NCI-H1092 (cell line): ENCODE results near the gene MKNK2.
A peak's percentile ranks its signal among the peaks of the same experiment; 100 is the strongest.

Experiments
- DNase-seq: peaks from one replicate; lab custom pipeline; 2025; lab: John Stamatoyannopoulos, UW

Gene MKNK2

GRCh38 chr19:2080336-2080988, 29.4 kb upstream of the MKNK2 start:
- DNase-seq, result no peak

- DNase-seq, result no peak
Measured at GRCh38 chr19:2079865-2080301, 28.8 kb upstream of the MKNK2 start.

DNA sequence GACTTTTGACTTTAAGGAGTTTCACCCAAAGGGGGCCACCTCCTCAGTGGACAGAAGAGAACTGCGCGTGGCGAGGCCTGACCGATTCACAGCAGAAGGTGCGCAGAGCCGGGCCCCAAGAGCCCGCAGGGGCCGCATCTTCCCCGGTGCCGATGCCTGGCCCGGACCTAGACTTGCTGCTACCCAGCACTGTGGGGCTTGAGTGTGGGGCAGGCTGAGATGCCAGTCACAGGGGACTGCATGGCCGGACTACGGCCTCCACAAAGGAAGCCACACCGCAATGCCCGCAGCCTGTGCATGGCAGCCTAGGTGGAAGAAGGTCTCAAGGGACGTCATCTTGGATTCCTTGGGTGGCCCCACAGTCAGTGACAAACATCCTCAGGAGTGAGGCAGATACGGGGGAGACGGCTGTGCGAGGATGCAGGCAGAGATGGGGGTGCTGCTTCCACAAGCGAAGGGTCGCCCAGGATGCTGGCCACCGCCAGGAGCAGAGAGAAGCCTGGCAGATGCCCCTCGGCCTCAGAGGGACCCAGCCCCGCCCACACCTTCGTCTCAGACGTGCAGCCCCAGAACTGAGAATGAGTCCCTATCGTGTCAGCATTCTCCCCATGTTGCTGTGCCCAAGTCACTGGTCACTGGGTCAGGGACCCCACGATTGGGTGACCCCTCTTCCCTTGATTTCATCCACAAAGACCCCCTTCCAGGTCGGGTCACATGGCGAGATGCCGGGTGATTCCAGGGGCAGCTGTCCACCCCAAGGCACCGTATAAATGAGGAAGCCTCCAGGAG, 28.2 kb upstream of the MKNK2 start:
- no peak for DNase-seq

DNA sequence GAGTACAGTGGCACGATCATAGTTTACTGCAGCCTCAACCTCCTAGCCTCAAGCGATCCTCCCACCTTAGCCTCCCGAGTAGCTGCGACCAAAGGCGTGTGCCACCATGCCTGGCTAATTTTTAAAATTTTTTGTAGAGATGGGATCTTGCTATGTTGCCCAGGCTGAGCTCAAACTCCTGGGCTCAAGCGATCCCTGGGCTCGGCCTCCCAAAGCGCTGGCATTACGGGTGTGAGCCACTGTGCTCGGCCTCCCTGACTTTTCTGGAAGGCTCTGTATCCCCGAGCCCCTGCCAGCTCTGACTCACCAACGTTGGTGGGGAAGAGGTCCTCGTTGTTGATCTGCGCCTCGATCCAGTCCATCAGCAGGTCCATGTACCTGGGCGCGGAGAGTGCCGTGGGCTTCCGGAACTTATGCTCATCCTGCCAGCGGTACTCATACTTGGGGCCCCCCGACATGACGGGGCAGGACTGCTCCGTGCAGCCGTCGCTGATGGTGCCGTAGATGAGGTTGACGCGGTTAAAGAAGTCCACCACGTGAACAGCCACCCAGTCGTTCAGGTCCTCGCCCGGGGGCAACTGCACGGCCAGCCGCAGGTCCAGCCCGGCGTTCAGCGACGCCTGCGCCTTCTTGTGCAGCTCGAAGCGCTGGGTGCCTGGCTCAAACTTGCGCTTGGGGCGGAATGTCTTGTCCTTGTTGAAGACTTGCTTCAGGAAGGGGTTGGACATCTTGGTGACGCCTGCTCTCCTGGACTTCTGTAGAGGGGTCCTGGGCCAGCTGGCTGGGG, 27.0 kb upstream of the MKNK2 start:
- DNase-seq, result no peak

DNA sequence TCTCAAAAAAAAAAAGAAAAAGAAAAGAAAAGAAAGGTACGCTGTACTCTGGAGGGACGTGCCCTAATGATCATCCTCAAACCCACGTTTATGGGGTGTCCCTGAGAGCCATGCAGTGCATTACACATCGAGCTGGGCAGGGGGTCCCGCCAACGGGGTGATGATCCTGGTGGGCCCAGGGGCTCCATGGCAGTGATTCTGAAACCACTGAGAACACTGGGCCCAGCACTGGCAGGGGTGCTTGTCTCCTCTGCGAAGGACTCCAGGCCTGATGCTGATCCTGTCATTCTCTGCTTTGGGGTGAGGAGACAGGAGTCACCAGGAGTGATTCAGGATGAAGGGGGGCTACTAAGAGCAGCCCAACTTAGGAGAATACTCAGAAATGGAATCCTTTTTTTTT, 26.4 kb upstream of the MKNK2 start:
- DNase-seq, result no peak

DNA sequence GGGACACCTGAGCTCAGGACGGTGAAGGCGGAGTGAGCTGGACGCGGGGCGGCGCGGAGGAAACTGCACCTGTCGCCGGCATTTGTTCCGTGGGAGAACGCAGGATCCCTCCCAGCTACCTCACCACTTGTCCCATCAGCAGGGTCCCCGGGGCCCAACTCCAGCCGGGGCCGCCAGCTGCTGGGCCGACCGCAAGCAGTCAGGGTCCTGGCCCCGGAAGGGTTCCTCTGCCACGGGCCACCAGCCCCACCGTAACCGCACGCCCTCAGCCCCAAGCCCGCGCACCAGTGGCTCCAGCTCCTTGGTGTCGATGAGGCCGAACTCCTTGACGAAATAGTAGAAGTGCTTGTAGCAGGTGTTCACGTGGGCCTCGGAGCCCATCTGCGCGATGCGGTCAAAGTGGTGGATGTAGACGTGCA, 25.5 kb upstream of the MKNK2 start:
- DNase-seq, result no peak

DNA sequence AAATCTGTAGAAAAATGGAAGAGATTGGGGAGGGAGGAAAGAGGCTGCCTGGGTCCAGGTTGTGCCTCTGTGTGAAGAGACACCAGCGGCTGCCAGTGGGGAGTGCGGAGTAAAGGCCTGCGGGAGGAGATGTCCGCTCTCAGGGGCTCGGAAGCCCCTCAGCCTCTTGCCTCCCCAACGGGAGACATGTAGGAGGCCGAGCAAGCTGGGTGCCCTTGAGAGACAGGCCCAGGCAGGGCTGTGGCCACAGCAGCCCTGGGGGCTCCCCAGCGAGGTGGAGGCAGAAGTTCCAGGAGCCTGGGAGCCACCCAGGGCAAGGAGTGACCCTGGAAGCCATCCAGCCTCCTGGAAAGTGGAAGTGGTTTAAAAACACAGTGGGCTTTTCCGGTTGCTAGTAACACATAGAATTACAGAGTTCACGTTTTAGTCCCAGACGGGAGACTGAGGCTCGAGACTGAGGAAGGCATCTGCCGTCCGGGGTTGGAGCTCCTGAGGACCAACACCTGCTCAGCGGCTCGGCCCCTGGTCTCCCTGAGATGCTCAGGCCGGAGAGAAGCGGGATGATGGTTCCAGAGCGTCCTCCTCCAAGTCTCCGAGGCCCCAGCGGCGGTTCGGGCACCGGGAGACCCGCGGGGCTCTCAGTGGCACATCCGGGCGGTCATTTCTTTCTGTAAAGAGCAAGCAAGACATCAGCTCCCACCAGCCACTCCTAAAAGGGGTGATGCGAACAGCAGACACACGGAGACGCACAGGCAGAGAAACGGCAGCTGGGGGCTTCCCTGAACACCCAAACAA, 21.9 kb upstream of the MKNK2 start:
- DNase-seq, result no peak

DNA sequence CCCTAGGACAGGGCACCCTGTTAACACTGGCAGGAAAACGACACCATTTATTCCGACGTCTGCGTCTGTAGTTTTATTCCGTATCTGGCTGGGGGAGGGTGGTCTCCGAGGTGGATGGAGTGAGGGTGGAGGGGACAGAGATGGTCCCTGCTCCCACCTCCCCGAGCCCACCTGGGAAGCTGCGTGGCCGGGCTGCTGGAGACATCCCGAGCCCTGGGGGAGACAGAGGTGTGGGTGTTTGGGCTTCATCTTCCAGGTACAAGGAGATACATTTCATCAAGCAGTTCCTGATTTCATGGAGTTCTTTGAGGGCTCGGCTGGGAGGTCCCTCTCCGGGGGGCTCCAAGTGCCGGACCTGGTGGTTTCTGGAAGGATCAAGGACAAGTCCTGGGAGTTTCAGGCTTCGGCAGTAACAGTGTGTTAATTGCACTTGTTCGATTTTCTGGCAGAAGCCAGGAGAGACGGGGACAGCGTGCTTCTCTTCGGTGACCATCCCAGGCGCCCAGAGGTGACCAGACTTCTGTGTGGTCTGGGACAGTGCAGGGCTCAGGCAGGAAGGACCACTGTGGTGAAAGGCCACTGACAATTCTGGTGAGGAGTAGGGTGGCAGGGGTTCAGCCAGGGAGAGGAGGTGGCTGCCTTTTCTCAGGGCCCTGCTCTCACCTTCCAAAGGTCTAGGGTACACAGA, 20.1 kb upstream of the MKNK2 start:
- no peak for DNase-seq

DNA sequence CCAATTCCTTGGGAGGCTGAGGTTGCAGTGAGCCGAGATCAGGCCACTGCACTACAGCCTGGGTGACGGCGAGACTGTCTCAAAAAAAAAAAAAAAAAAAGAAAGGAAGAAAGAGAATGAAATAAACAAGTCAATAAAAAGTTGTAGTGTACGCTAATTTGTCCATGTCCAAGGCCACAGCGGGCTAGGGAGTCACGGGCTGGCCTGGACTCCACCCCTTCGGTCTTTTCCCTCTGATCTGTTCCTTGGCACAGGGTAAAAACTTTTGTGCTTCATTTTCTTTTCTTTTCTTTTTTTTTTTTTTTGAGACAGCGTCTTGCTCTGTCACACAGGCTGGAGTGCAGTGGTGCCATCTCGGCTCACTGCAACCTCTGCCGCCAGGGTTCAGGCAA, 19.4 kb upstream of the MKNK2 start:
- DNase-seq, result no peak

GRCh38 chr19:2064788-2065524, 13.9 kb upstream of the MKNK2 start:
- no peak for DNase-seq

DNA sequence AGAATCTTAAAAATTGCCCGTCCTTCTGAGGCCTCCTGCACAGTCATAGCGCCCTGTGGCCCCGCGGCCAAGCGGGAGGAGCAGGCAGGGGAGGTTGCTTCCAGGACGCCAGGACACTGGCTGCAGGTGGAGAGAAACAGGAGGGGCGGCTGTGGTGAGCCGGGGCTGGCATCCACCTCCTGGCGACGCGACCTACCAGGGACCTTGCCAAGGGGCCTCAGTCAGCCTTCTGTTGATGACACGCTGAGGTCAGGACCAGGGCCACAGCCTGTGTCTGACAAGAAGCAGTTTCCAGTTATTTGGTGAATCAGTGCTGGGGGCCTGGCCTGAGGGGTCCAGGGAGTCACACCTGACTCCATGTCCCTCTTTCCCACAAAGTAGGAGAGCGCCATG, 13.3 kb upstream of the MKNK2 start:
- DNase-seq, result no peak

GRCh38 chr19:2063824-2064223, 12.8 kb upstream of the MKNK2 start:
- DNase-seq, result no peak

DNA sequence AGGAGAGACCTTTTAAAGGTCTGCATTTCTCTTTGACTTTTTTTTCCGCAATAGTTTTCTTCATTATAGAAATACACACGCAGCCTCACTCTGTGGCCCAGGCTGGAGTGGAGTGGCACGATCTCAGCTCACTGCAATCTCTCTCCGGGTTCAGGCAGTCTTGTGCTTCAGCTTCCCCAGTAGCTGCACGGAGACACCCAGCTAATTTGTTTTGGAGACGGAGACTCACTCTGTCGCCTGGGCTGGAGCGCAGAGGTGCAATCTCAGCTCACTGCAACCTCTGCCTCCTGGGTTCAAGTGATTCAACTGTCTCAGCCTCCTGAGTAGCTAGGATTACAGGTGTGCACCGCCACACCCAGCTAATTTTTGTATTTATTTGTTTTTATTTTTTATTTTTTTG, 11.7 kb upstream of the MKNK2 start:
- no peak for DNase-seq

GRCh38 chr19:2062389-2062729, 11.3 kb upstream of the MKNK2 start:
- no peak for DNase-seq

DNA sequence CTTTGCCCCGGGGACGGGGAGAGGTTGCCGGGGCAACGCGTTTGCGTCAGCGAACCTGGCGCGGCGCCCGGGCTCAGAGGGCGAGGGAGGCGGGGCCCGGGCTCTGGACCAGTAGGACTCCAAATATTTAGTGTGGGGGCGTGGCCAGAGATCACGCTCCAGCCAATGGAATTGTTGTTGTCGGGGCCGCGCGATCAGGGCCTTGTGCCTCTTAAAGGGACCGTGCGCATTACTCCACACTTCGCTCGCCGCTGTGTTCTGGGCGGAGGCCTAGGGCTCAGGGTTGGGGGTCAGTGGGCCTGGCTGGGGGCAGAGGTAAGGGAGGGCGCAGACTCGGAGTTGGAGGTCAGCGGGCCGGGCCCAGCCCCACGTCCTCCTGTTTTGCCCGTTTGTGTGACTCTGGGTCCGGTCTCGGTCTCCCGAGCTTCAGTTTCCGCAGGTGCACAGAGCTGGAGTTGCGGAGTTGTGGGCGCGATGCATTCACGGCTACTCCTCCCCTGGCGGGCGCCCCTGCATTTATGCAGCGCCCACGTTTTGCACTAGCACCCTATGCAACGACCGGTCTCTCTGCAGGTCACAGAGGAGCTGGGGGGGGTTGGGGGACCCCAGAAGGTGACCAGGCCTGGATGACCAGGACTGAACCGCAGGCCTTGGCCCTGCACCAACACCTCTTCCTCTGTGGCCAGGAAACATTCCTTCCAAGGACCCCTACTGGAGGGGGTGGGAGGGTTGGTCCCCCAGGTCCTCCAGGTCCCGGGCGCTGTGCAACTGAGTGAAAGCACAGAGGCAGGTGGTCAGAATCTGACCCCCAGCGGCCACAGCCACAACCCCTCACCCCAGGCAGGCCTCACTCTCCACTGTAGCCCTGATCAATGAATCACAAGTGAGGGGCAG, 10.7 kb upstream of the MKNK2 start:
- DNase-seq, result peak; percentile 98

DNA sequence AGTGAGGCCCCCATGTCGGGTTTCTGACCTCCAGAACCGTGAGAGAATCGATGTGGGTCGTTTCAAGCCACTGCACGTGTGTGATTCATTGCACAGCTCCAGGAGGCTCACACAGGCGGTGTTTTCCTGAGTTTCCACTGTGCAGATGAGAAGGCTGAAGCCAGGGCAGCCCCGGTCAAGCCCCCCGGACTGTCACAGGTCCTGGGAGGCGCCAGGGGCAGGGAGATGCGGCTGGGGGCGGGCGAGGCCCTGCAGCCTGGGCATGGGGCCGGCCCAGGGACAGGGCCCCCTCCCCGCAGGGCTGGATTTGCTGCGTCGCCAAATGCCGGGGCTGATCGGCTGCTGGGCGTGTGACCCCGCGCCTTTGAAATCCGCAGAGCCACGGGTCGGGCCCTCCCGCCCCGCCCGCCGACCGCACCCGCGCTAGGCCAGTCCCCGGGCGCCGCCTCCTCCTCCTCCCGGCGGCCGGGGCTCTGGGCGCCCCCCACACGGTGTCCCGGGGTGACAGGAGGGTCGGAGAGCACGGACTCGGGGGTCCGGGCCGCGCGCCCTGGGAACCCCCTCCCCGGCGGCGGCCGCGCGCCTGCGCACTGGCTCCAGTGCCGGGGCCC, 9.9 kb upstream of the MKNK2 start:
- DNase-seq, result no peak

- DNase-seq, result no peak
Measured at GRCh38 chr19:2059422-2060201, 8.6 kb upstream of the MKNK2 start.

GRCh38 chr19:2058570-2059421, 7.8 kb upstream of the MKNK2 start:
- DNase-seq, result no peak
